Activated B cell treated with CpG ODN at 0.5 μM for 24 hours (primary cell): Measurements from ENCODE around the gene URB1. TPM values are rescaled to one million over a fixed set of nuclear protein-coding genes. Genes with fewer than 3 reads are reported as not detected.

Experiments
- ATAC-seq: fragments of 200-7000 bp; cut with Tn5 transposase; one replicate; pipeline ENCODE4 v1.10.0; 2021; ENCODE audit warnings: low read depth, mild to moderate bottlenecking, moderate library complexity
- CTCF ChIA-PET: fragments of 350-600 bp; sonication (Branson Sonifier 250); formaldehyde crosslinking; loops from one replicate; lab custom pipeline; 2021; ENCODE audit warnings: antibody characterized with exemption; lab: Charles Lee
- POLR2A ChIA-PET: fragments of 350-600 bp; sonication (Branson Sonifier 250); formaldehyde crosslinking; loops from one replicate; lab custom pipeline; 2021; ENCODE audit warnings: antibody characterized with exemption; lab: Charles Lee
- DNase-seq: peaks from one replicate; pipeline ENCODE4 v3.0.0; 2022
- H3K27ac Mint-ChIP-seq: one replicate; pipeline ENCODE4 v1.8.0; 2020; ENCODE audit warnings: mixed read lengths
- H3K27me3 Mint-ChIP-seq: one replicate; pipeline ENCODE4 v1.8.0; 2021; ENCODE audit warnings: mixed read lengths
- H3K36me3 Mint-ChIP-seq: one replicate; pipeline ENCODE4 v1.8.0; 2021; ENCODE audit warnings: low read depth, mixed read lengths
- H3K4me1 Mint-ChIP-seq: one replicate; pipeline ENCODE4 v1.8.0; 2021; ENCODE audit warnings: mixed read lengths
- H3K4me3 Mint-ChIP-seq: one replicate; pipeline ENCODE4 v1.8.0; 2020; ENCODE audit warnings: mild to moderate bottlenecking, mixed read lengths
- H3K9me3 Mint-ChIP-seq: one replicate; pipeline ENCODE4 v1.8.0; 2020; ENCODE audit warnings: mixed read lengths
- intact Hi-C: fragments of 100-400 bp; cut with micrococcal nuclease; formaldehyde crosslinking; loops from one replicate; pipeline ENCODE4 v1.15.1; 2024
- total RNA-seq: library from RNA; stranded (reverse); gene quantifications from 2 replicates; pipeline ENCODE4 v1.2.3, GENCODE V29; 2022
- TF ChIP-seq, protein P1 (sequence below): fragments of 200-600 bp; IDR thresholded peaks from one replicate; pipeline ENCODE4 v1.8.0; 2022; ENCODE audit warnings: antibody characterized with exemption, mild to moderate bottlenecking

The URB1 gene
- total RNA-seq, 1 donor from 2014 or later, result 22.2 TPM

DNA sequence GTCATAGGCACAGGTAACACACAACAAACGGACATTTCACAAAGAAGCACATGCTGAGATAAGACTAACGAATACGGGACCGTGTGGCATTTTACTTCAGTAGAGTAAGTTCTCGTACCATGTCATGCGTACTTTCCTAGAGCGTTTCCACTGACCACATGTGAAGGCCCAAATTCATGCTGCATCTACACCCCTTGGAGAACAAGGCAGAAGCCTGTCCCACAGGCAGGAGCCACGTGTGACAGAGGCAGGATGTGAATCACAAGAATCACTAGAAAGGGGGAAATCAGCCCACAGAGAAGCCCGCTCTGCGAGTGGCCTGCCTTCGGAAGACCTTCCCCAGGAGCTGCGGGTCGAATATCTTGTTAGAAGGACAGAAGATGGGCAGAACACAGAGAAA, 41.8 kb downstream of the URB1 start:
- H3K27ac Mint-ChIP-seq, result no peak overlapping the region
- peaks cover 99% of the 10 kb centered on the region for H3K36me3 Mint-ChIP-seq

DNA sequence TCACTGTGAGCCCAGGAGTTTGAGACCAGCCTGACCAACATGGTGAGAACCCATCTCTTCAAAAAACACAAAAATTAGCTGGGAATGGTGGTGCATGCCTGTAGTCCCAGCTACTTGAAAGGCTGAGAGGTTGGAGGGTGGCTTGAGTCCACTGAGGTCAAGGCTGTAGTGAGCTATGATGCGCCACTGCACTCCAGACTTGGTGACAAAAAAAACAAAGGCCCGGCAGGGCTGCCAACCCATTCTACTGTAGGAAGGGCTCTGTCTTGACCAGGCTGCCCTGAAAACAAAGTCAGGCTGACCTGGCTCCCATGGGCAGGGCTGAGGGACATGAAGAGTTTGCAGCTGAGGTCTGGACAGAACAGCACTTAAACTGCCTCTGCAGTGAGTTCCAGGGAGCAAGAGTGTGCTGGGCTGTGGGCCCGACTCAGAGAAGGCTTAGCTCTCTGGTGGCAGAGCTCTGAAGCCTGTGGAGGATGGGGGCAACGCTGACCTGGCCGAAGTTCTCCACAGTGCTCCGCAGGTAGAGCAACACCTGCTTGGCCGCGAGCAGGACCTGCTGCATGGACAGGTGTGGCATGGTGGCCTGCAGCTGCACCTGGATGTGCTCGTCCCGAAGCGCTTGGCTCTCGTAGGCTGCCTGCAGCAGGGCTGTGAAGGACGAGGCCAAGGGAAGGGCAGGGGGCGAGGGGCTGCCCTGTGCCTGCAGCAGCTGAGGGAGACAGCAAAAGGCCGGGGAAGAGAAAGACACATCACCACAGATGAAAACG, 42.4 kb downstream of the URB1 start:
- CTCF ChIA-PET, result no interaction called here

More for the DNA sequence above, 41.8 kb downstream of the URB1 start:
- intact Hi-C loops, result no loop called here
- no peaks in the 10 kb centered on the region for H3K27me3 Mint-ChIP-seq
- H3K4me1 Mint-ChIP-seq, result peaks cover 5% of the 10 kb centered on the region
- no peaks in the 10 kb centered on the region for H3K9me3 Mint-ChIP-seq
- CTCF ChIA-PET, result no interaction called here
- DNase-seq, result no peak
- H3K4me3 Mint-ChIP-seq, result no peak overlapping the region
- no peak for ATAC-seq
- TF ChIP-seq, protein P1, sequence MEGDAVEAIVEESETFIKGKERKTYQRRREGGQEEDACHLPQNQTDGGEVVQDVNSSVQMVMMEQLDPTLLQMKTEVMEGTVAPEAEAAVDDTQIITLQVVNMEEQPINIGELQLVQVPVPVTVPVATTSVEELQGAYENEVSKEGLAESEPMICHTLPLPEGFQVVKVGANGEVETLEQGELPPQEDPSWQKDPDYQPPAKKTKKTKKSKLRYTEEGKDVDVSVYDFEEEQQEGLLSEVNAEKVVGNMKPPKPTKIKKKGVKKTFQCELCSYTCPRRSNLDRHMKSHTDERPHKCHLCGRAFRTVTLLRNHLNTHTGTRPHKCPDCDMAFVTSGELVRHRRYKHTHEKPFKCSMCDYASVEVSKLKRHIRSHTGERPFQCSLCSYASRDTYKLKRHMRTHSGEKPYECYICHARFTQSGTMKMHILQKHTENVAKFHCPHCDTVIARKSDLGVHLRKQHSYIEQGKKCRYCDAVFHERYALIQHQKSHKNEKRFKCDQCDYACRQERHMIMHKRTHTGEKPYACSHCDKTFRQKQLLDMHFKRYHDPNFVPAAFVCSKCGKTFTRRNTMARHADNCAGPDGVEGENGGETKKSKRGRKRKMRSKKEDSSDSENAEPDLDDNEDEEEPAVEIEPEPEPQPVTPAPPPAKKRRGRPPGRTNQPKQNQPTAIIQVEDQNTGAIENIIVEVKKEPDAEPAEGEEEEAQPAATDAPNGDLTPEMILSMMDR, result no peak
- POLR2A ChIA-PET, result no interaction called here

DNA sequence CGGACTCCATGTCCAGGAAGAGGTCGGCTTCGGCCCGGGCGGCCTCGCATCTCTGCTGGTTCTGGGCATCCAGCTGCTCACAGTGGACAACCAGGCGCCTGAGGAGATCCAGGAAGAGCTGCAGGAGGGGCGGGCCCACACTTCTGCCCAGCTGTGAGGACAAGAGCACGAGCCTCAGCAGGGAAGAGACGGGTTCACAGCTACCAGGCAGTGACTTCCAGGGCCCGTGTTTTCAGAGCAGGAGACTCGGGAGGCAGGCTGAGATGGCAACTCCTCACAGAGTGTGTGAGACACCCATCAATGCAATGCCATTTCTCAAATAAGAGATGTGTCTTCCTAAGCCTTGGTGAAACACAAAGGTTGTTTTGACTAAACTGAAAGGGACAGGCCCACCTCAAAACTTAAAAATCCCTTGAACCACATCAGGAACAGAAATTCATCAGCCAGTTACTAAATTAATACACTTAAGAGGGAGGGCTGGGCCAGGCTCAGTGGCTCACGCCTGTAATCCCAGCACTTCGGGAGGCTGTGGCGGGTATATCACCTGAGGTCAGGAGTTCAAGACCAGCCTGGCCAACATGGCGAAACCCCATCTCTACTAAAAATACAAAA, 43.4 kb downstream of the URB1 start:
- Mint-ChIP-seq H3K36me3 (peaks cover 99% of the 10 kb centered on the region), H3K9me3 (peaks cover 7% of the 10 kb centered on the region), H3K27ac (no peak overlapping the region), H3K27me3 (no peaks in the 10 kb centered on the region), H3K4me3 (no peak overlapping the region), H3K4me1 (peaks cover 5% of the 10 kb centered on the region)
- TF ChIP-seq, protein P1, result no peak
- ChIA-PET POLR2A (no interaction called here), CTCF (no interaction called here)
- DNase-seq (no peak), ATAC-seq (no peak)
- intact Hi-C loops, result no loop called here

More for the DNA sequence above, 42.4 kb downstream of the URB1 start:
- no peak for DNase-seq
- H3K36me3 Mint-ChIP-seq, result peaks cover 99% of the 10 kb centered on the region
- intact Hi-C loops, result no loop called here
- no peak for ATAC-seq
- H3K27ac Mint-ChIP-seq, result no peak overlapping the region
- H3K4me1 Mint-ChIP-seq, result peaks cover 5% of the 10 kb centered on the region
- H3K27me3 Mint-ChIP-seq, result no peaks in the 10 kb centered on the region
- no peaks in the 10 kb centered on the region for H3K9me3 Mint-ChIP-seq
- no peak overlapping the region for H3K4me3 Mint-ChIP-seq
- TF ChIP-seq, protein P1, result no peak
- POLR2A ChIA-PET, result no interaction called here

DNA sequence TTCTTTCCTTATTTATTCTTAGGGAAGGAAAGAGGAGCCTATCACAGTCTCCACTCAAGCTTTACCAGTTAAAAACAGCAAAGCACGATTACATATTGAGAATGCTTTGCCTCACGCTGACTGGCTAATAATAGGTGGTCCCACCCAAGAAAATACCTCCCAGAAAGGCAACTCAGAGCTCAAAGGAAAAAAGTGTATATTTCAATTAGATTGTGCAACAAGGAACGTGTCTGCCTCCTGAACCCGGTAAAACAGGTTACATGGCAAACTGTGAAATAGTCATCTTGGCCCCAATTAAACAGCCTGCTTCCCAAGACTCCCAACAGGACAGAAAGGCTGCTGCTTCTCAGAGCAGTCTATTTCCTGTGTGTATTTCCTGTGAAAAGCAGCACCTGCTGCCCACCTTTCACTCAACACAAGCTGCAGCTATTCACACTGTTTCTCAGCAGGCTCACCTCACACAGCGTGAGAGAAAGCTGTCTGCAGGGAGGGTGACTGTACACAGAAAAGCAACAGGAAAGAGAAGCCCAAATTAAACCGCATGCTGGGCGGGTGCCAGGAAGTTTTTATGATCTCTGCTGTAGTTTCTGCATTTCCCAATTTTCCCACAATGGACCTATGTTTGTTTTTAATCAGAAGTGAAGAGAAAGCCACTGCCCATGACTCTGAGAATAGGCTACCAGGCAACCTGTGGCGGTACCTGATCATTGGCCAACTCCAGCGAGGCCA, 44.0 kb downstream of the URB1 start:
- Mint-ChIP-seq H3K27me3 (no peaks in the 10 kb centered on the region), H3K27ac (no peak overlapping the region), H3K4me1 (peaks cover 5% of the 10 kb centered on the region), H3K4me3 (no peak overlapping the region), H3K9me3 (peaks cover 10% of the 10 kb centered on the region), H3K36me3 (peaks cover 99% of the 10 kb centered on the region)
- POLR2A ChIA-PET, result no interaction called here
- CTCF ChIA-PET, result no interaction called here
- intact Hi-C loops, result no loop called here
- TF ChIP-seq, protein P1, result no peak
- no peak for DNase-seq
- no peak for ATAC-seq

DNA sequence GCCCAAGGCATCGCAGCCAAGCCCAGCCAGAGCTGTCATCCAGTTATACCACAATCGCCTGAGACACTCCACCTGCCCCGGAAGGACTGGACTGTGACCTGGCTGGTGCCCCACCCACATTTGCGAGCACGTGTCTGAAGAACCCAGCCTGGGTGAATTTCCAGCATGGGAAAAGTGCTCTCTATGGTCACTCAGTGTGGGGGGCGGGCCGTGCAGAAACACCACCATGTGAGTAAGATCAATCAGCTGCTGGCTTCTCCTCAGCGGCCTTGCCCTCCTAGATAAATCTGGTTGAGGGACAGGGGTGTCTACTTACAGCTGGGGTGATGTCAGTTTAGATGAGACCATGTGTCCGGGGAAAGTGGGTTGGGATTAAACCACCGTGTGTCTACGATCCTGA, 44.8 kb downstream of the URB1 start:
- H3K9me3 Mint-ChIP-seq, result peaks cover 13% of the 10 kb centered on the region
- no peak for DNase-seq
- CTCF ChIA-PET, result no interaction called here
- ATAC-seq, result no peak
- POLR2A ChIA-PET, result no interaction called here
- intact Hi-C loops, result no loop called here
- H3K27me3 Mint-ChIP-seq, result no peaks in the 10 kb centered on the region
- H3K27ac Mint-ChIP-seq, result no peak overlapping the region
- H3K4me1 Mint-ChIP-seq, result peaks cover 5% of the 10 kb centered on the region
- H3K36me3 Mint-ChIP-seq, result peaks cover 99% of the 10 kb centered on the region
- H3K4me3 Mint-ChIP-seq, result no peak overlapping the region
- TF ChIP-seq, protein P1, result no peak
